ENCODE measurements around the gene NISCH.

The NISCH gene

GRCh38 chr3:52429779-52430415 is 25.5 kb upstream of the NISCH start:
- no peaks in the 10 kb centered on the region for H3K4me1 ChIP-seq (ENCODE audit: control insufficient read depth, low read depth, low read length)
- no peak overlapping the region for H3K4me3 ChIP-seq (ENCODE audit: low read length)
- no peak overlapping the region for H3K9ac ChIP-seq (ENCODE audit: low read length)
- no peaks in the 10 kb centered on the region for H3K36me3 ChIP-seq (ENCODE audit: control insufficient read depth, low read depth, low read length)
- H3K9me3 ChIP-seq (ENCODE audit: control insufficient read depth, low read depth, low read length), result no peaks in the 10 kb centered on the region
- no peaks in the 10 kb centered on the region for H3K27me3 ChIP-seq (ENCODE audit: control insufficient read depth, insufficient read depth, low read length)
- no peak overlapping the region for H3K27ac ChIP-seq (ENCODE audit: low read length)

DNA sequence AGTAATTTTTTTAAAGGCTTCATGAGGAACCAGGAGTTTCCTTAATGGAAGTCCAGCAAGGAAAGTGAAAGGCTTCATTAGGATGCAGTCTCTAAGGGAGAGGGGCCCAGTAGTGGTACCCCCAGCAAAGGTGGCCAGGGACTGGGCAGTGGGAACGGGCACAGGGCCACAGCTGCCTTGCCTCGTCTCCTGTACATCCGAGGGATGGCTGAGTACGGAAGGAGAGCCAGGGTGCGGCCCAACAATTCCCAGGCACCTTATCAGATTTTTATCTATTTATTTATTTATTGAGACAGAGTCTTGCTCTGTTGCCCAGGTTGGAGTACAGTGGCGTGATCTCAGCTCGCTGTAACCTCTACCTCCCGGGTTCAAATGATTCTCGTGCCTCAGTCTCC is 25.0 kb upstream of the NISCH start:
- Histone ChIP-seq H3K4me3 (ENCODE audit: low read length) (no peak overlapping the region), H3K9ac (ENCODE audit: low read length) (no peak overlapping the region), H3K4me1 (ENCODE audit: control insufficient read depth, low read depth, low read length) (no peaks in the 10 kb centered on the region), H3K36me3 (ENCODE audit: control insufficient read depth, low read depth, low read length) (no peaks in the 10 kb centered on the region), H3K9me3 (ENCODE audit: control insufficient read depth, low read depth, low read length) (no peaks in the 10 kb centered on the region), H3K27me3 (ENCODE audit: control insufficient read depth, insufficient read depth, low read length) (no peaks in the 10 kb centered on the region), H3K27ac (ENCODE audit: low read length) (no peak overlapping the region)

DNA sequence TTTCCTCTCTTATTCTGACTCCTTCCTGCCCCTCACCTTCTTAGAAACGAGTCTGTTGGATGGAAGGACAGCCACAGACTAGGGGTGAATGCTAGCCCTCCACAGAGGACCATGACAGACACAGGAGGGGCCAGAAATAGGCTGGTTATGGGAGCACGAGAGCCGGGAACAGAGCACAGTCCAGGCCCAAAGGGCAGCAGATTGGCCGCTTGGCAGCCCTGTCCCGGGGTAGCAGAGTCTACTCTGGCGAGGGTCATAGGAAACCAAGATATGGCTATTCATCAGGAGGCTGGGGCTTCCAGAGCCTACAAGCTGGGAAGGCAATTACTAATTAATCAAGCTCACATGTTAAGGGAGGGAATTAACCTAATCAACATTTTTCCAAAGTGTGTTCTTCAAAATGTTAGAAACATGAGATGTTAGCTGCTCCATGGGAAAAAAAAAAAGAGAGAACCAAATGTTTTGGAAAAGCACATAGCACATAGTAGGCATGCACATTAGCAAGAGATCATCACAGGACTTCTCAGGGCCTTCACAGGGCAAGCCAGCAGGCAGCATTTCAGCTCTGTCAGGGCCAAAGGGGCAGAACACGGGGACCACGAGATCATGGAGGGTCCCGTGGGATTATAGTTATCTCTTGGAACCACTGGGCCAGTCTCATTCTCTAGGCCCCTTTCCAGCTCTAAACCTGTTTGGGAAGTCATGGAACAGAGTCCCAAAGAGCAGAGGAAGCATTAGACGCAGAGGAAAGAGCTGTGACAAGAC is 23.8 kb upstream of the NISCH start:
- Histone ChIP-seq H3K4me1 (ENCODE audit: control insufficient read depth, low read depth, low read length) (no peaks in the 10 kb centered on the region), H3K36me3 (ENCODE audit: control insufficient read depth, low read depth, low read length) (no peaks in the 10 kb centered on the region), H3K9ac (ENCODE audit: low read length) (no peak overlapping the region)

DNA sequence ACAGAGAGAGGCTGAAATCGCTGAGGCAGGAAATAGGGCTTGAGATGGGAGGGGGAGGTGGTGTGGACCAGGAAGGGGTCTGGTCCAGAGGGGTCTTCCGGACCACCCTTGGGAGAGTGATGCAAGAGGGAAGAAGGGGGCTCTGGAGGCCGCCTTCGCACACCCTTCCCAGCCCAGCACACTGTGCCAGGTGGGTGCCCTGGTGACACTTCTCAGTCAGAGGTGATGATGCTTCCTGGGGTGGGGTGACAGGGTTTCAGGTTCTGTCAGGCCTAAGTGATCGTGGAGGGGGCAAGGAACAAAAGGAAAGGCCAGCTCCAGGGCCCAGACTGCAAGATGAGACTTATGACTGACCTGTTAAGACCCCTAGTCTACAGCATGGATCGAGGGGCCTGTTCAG is 23.2 kb upstream of the NISCH start:
- no peaks in the 10 kb centered on the region for H3K9me3 ChIP-seq (ENCODE audit: control insufficient read depth, low read depth, low read length)
- no peak overlapping the region for H3K4me3 ChIP-seq (ENCODE audit: low read length)
- H3K36me3 ChIP-seq (ENCODE audit: control insufficient read depth, low read depth, low read length), result no peaks in the 10 kb centered on the region
- no peak overlapping the region for H3K9ac ChIP-seq (ENCODE audit: low read length)
- no peak overlapping the region for H3K27ac ChIP-seq (ENCODE audit: low read length)
- no peaks in the 10 kb centered on the region for H3K4me1 ChIP-seq (ENCODE audit: control insufficient read depth, low read depth, low read length)
- no peaks in the 10 kb centered on the region for H3K27me3 ChIP-seq (ENCODE audit: control insufficient read depth, insufficient read depth, low read length)

More for the DNA sequence above, 23.8 kb upstream of the NISCH start:
- Histone ChIP-seq H3K27ac (ENCODE audit: low read length) (no peak overlapping the region), H3K27me3 (ENCODE audit: control insufficient read depth, insufficient read depth, low read length) (no peaks in the 10 kb centered on the region), H3K4me3 (ENCODE audit: low read length) (no peak overlapping the region), H3K9me3 (ENCODE audit: control insufficient read depth, low read depth, low read length) (no peaks in the 10 kb centered on the region)

DNA sequence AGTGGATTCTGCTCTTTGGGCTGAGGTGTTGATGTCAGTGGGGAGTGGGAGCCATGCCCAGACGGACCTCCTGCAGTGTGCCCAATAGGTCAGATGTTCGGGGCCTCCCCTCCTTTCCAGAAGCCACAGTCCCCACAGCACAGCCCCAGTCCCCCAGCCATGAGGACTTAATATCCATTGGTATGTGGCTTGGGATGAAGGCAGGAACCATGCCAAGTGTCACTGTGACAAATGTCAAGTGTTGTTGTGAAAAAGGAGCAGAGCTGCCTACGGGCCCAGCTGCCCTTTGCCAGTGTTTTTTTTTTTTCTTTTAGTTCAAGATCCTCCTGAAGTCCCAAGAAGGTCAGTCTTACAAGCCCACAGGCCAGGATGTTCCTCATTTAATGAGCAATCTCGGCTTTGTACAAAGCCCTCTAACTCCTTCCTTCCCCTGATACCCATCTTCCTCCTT is 22.7 kb upstream of the NISCH start:
- Histone ChIP-seq H3K9ac (ENCODE audit: low read length) (no peak overlapping the region), H3K36me3 (ENCODE audit: control insufficient read depth, low read depth, low read length) (no peaks in the 10 kb centered on the region), H3K9me3 (ENCODE audit: control insufficient read depth, low read depth, low read length) (no peaks in the 10 kb centered on the region), H3K27ac (ENCODE audit: low read length) (no peak overlapping the region), H3K4me3 (ENCODE audit: low read length) (no peak overlapping the region), H3K27me3 (ENCODE audit: control insufficient read depth, insufficient read depth, low read length) (no peaks in the 10 kb centered on the region), H3K4me1 (ENCODE audit: control insufficient read depth, low read depth, low read length) (no peaks in the 10 kb centered on the region)

- Histone ChIP-seq H3K4me3 (ENCODE audit: low read length) (no peak overlapping the region), H3K27ac (ENCODE audit: low read length) (no peak overlapping the region), H3K9me3 (ENCODE audit: control insufficient read depth, low read depth, low read length) (no peaks in the 10 kb centered on the region), H3K4me1 (ENCODE audit: control insufficient read depth, low read depth, low read length) (no peaks in the 10 kb centered on the region), H3K9ac (ENCODE audit: low read length) (no peak overlapping the region), H3K36me3 (ENCODE audit: control insufficient read depth, low read depth, low read length) (no peaks in the 10 kb centered on the region), H3K27me3 (ENCODE audit: control insufficient read depth, insufficient read depth, low read length) (no peaks in the 10 kb centered on the region)
Observed at GRCh38 chr3:52433328-52433995, 21.9 kb upstream of the NISCH start.

- H3K4me3 ChIP-seq (ENCODE audit: low read length), result no peak overlapping the region
- H3K4me1 ChIP-seq (ENCODE audit: control insufficient read depth, low read depth, low read length), result no peaks in the 10 kb centered on the region
- H3K36me3 ChIP-seq (ENCODE audit: control insufficient read depth, low read depth, low read length), result no peaks in the 10 kb centered on the region
- H3K27ac ChIP-seq (ENCODE audit: low read length), result no peak overlapping the region
- no peak overlapping the region for H3K9ac ChIP-seq (ENCODE audit: low read length)
- H3K9me3 ChIP-seq (ENCODE audit: control insufficient read depth, low read depth, low read length), result no peaks in the 10 kb centered on the region
- H3K27me3 ChIP-seq (ENCODE audit: control insufficient read depth, insufficient read depth, low read length), result no peaks in the 10 kb centered on the region
Observed at GRCh38 chr3:52433996-52434479, 21.4 kb upstream of the NISCH start.

GRCh38 chr3:52434491-52435115 is 20.8 kb upstream of the NISCH start:
- H3K9me3 ChIP-seq (ENCODE audit: control insufficient read depth, low read depth, low read length), result no peaks in the 10 kb centered on the region
- H3K36me3 ChIP-seq (ENCODE audit: control insufficient read depth, low read depth, low read length), result no peaks in the 10 kb centered on the region
- no peaks in the 10 kb centered on the region for H3K4me1 ChIP-seq (ENCODE audit: control insufficient read depth, low read depth, low read length)
- H3K27me3 ChIP-seq (ENCODE audit: control insufficient read depth, insufficient read depth, low read length), result no peaks in the 10 kb centered on the region
- no peak overlapping the region for H3K9ac ChIP-seq (ENCODE audit: low read length)
- H3K27ac ChIP-seq (ENCODE audit: low read length), result no peak overlapping the region
- H3K4me3 ChIP-seq (ENCODE audit: low read length), result no peak overlapping the region

GRCh38 chr3:52435246-52436101 is 19.9 kb upstream of the NISCH start:
- Histone ChIP-seq H3K27ac (ENCODE audit: low read length) (no peak overlapping the region), H3K4me3 (ENCODE audit: low read length) (no peak overlapping the region), H3K36me3 (ENCODE audit: control insufficient read depth, low read depth, low read length) (no peaks in the 10 kb centered on the region), H3K9ac (ENCODE audit: low read length) (no peak overlapping the region), H3K27me3 (ENCODE audit: control insufficient read depth, insufficient read depth, low read length) (no peaks in the 10 kb centered on the region), H3K9me3 (ENCODE audit: control insufficient read depth, low read depth, low read length) (no peaks in the 10 kb centered on the region), H3K4me1 (ENCODE audit: control insufficient read depth, low read depth, low read length) (no peaks in the 10 kb centered on the region)

- no peak overlapping the region for H3K9ac ChIP-seq (ENCODE audit: low read length)
- no peaks in the 10 kb centered on the region for H3K27me3 ChIP-seq (ENCODE audit: control insufficient read depth, insufficient read depth, low read length)
- no peak overlapping the region for H3K27ac ChIP-seq (ENCODE audit: low read length)
- H3K4me3 ChIP-seq (ENCODE audit: low read length), result no peak overlapping the region
- no peaks in the 10 kb centered on the region for H3K9me3 ChIP-seq (ENCODE audit: control insufficient read depth, low read depth, low read length)
- no peaks in the 10 kb centered on the region for H3K4me1 ChIP-seq (ENCODE audit: control insufficient read depth, low read depth, low read length)
- H3K36me3 ChIP-seq (ENCODE audit: control insufficient read depth, low read depth, low read length), result no peaks in the 10 kb centered on the region
Observed at GRCh38 chr3:52436500-52437149, 18.8 kb upstream of the NISCH start.
